Endothelial cell (in vitro differentiated cells): Measurements from ENCODE around the gene OR2H2. TPM values are rescaled to one million over a fixed set of nuclear protein-coding genes. Genes with fewer than 3 reads are reported as not detected.

Experiments used
- DNase-seq: peaks from one replicate; pipeline ENCODE4 v3.0.0; 2021; ENCODE audit warnings: low spot score
- H3K27ac Mint-ChIP-seq: one replicate; pipeline ENCODE4 v1.8.0; 2021; ENCODE audit warnings: mixed read lengths, inconsistent platforms; ENCODE audit not compliant: unreplicated experiment
- H3K27me3 Mint-ChIP-seq: one replicate; pipeline ENCODE4 v1.8.0; 2021; ENCODE audit warnings: mild to moderate bottlenecking, moderate library complexity, mixed read lengths, inconsistent platforms; ENCODE audit not compliant: unreplicated experiment
- H3K36me3 Mint-ChIP-seq: one replicate; pipeline ENCODE4 v1.8.0; 2021; ENCODE audit warnings: mild to moderate bottlenecking, low read depth, mixed read lengths, inconsistent platforms; ENCODE audit not compliant: unreplicated experiment
- H3K4me1 Mint-ChIP-seq: one replicate; pipeline ENCODE4 v1.8.0; 2021; ENCODE audit warnings: mild to moderate bottlenecking, mixed read lengths, inconsistent platforms; ENCODE audit not compliant: unreplicated experiment
- H3K4me3 Mint-ChIP-seq: one replicate; pipeline ENCODE4 v1.8.0; 2021; ENCODE audit warnings: mild to moderate bottlenecking, mixed read lengths, inconsistent platforms; ENCODE audit not compliant: unreplicated experiment
- H3K9me3 Mint-ChIP-seq: one replicate; pipeline ENCODE4 v1.8.0; 2021; ENCODE audit warnings: mixed read lengths, inconsistent platforms; ENCODE audit not compliant: unreplicated experiment
- CTCF ChIP-seq: fragments of 200-600 bp; sonication (generic); IDR thresholded peaks from one replicate; pipeline ENCODE4 v1.5.0; 2021; ENCODE audit warnings: antibody characterized with exemption; ENCODE audit not compliant: unreplicated experiment
- total RNA-seq: library from RNA; stranded (reverse); fragmentation: NEBNext Ultra II Directional; extraction: Animal tissue kit (Norgen Biotek cat#: 25700); gene quantifications from one replicate; pipeline ENCODE4 v1.2.1, GENCODE V29; 2021; ENCODE audit not compliant: unreplicated experiment

The OR2H2 gene
- total RNA-seq, 1 donor from 2014 or later: not detected

GRCh38 chr6:29637247-29637646, 52.3 kb downstream of the OR2H2 start:
- TF ChIP-seq CTCF: no peak
- H3K4me1 Mint-ChIP-seq: peaks cover 14% of the 10 kb centered on the region
- no peaks in the 10 kb centered on the region for H3K36me3 Mint-ChIP-seq
- DNase-seq: no peak
- H3K27ac Mint-ChIP-seq: no peak overlapping the region
- no peak overlapping the region for H3K4me3 Mint-ChIP-seq
- no peaks in the 10 kb centered on the region for H3K9me3 Mint-ChIP-seq
- H3K27me3 Mint-ChIP-seq: no peaks in the 10 kb centered on the region

Other genes starting within 250 kb of the OR2H2 start
- not detected for gene OR5V1, start 216.3 kb upstream of the OR2H2 start, total RNA-seq
- not detected for gene OR12D3, start 209.8 kb upstream of the OR2H2 start, total RNA-seq
- not detected for gene OR12D2, start 189.5 kb upstream of the OR2H2 start, total RNA-seq
- not detected for gene OR12D1, start 170.2 kb upstream of the OR2H2 start, total RNA-seq
- gene OR10C1, start 145.8 kb upstream of the OR2H2 start, total RNA-seq: not detected
- not detected for gene OR11A1, start 128.1 kb upstream of the OR2H2 start, total RNA-seq
- gene OR2H1, start 128.0 kb upstream of the OR2H2 start, total RNA-seq: not detected
- not detected for gene MAS1L, start 97.2 kb upstream of the OR2H2 start, total RNA-seq
- not detected for gene UBD, start 25.4 kb upstream of the OR2H2 start, total RNA-seq
- 164 TPM for gene GABBR1, start 48.1 kb downstream of the OR2H2 start, total RNA-seq
- not detected for gene MOG, start 72.0 kb downstream of the OR2H2 start, total RNA-seq
- gene ZFP57, start 96.0 kb downstream of the OR2H2 start, total RNA-seq: 1.0 TPM
- 5.1 TPM for gene HLA-F, start 138.3 kb downstream of the OR2H2 start, total RNA-seq
- gene HLA-G, start 242.7 kb downstream of the OR2H2 start, total RNA-seq: 0.41 TPM